Measurements from ENCODE around the gene ZNF570.

Gene ZNF570

GRCh38 chr19:37467608-37468090, 1.5 kb upstream of the ZNF570 start:
- Histone ChIP-seq H3K36me3 (ENCODE audit: low read depth) (peaks cover 31% of the 10 kb centered on the region), H3K4me3 (ENCODE audit: severe bottlenecking) (peak overlapping the region; percentile 73), H3K27ac (ENCODE audit: poor library complexity, severe bottlenecking) (peak overlapping the region; percentile 51), H3K27me3 (ENCODE audit: insufficient read depth, poor library complexity, severe bottlenecking) (no peaks in the 10 kb centered on the region), H3K4me1 (ENCODE audit: insufficient read depth, poor library complexity, severe bottlenecking) (no peaks in the 10 kb centered on the region), H3K9me3 (ENCODE audit: severe bottlenecking) (no peaks in the 10 kb centered on the region)
- ATAC-seq (ENCODE audit: low read depth) (no peak), DNase-seq (ENCODE audit: low spot score) (no peak)
- no peak for TF ChIP-seq CTCF (IDR thresholded peaks at IDR 0.05; ENCODE audit: poor library complexity, severe bottlenecking)

DNA sequence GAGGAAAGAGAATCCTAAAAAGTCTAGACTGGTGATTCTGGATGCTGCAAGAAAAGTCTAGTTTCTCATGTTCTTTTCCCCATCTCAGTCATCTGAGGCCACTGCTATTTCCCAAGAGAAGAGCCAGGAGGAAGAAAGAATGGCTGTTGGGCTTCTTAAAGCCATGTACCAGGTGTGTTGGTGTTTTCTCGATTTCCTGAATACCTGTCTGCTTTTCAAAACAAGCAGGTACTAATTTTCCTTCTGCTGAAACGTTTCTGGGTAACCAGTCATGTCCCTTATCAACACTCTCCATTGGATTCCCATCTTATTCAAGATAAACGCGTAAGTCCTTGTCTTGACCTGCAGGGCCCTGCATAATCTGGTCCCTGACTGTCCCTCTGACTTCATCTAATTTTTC, 1.1 kb downstream of the ZNF570 start:
- H3K36me3 ChIP-seq (ENCODE audit: low read depth), result peaks cover 11% of the 10 kb centered on the region

DNA sequence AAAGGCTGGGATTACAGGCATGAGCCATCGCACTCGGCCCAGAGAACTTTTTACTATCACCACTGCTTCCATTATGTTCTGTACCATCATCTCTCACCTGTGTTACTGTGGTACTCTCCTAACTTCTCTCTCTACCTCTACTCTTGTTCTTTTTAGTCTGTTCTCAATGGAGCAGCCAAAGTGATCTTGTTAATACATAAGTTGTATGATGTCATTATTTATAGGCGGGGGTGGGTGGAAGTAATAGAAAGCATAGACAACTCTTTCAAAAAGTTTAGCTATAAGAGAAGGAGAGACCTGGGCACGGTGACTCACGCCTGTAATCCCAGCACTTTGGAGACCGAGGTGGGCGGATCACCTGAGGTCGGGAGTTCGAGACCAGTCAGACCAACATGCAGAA, 3.0 kb downstream of the ZNF570 start:
- H3K9me3 ChIP-seq (ENCODE audit: severe bottlenecking), result no peaks in the 10 kb centered on the region

More for the DNA sequence above, 1.1 kb downstream of the ZNF570 start:
- no peak for TF ChIP-seq CTCF (IDR thresholded peaks at IDR 0.05; ENCODE audit: poor library complexity, severe bottlenecking)
- Histone ChIP-seq H3K4me1 (ENCODE audit: insufficient read depth, poor library complexity, severe bottlenecking) (no peaks in the 10 kb centered on the region), H3K4me3 (ENCODE audit: severe bottlenecking) (peak overlapping the region; percentile 75), H3K27ac (ENCODE audit: poor library complexity, severe bottlenecking) (no peak overlapping the region), H3K27me3 (ENCODE audit: insufficient read depth, poor library complexity, severe bottlenecking) (no peaks in the 10 kb centered on the region), H3K9me3 (ENCODE audit: severe bottlenecking) (no peaks in the 10 kb centered on the region)
- no peak for ATAC-seq (ENCODE audit: low read depth)
- DNase-seq (ENCODE audit: low spot score), result no peak

GRCh38 chr19:37484406-37485168, 15.4 kb downstream of the ZNF570 start:
- Histone ChIP-seq H3K36me3 (ENCODE audit: low read depth) (peaks cover 29% of the 10 kb centered on the region), H3K4me1 (ENCODE audit: insufficient read depth, poor library complexity, severe bottlenecking) (no peaks in the 10 kb centered on the region)
- no peak for ATAC-seq (ENCODE audit: low read depth)

More for the DNA sequence above, 3.0 kb downstream of the ZNF570 start:
- DNase-seq (ENCODE audit: low spot score) (no peak), ATAC-seq (ENCODE audit: low read depth) (no peak)
- peaks cover 19% of the 10 kb centered on the region for H3K36me3 ChIP-seq (ENCODE audit: low read depth)
- no peaks in the 10 kb centered on the region for H3K4me1 ChIP-seq (ENCODE audit: insufficient read depth, poor library complexity, severe bottlenecking)
- H3K27ac ChIP-seq (ENCODE audit: poor library complexity, severe bottlenecking), result no peak overlapping the region
- no peaks in the 10 kb centered on the region for H3K27me3 ChIP-seq (ENCODE audit: insufficient read depth, poor library complexity, severe bottlenecking)
- no peak overlapping the region for H3K4me3 ChIP-seq (ENCODE audit: severe bottlenecking)
- no peak for TF ChIP-seq CTCF (IDR thresholded peaks at IDR 0.05; ENCODE audit: poor library complexity, severe bottlenecking)

More at GRCh38 chr19:37484406-37485168, 15.4 kb downstream of the ZNF570 start:
- H3K9me3 ChIP-seq (ENCODE audit: severe bottlenecking), result peaks cover 44% of the 10 kb centered on the region
- H3K4me3 ChIP-seq (ENCODE audit: severe bottlenecking), result no peak overlapping the region
- no peak for DNase-seq (ENCODE audit: low spot score)
- TF ChIP-seq CTCF (IDR thresholded peaks at IDR 0.05; ENCODE audit: poor library complexity, severe bottlenecking), result no peak
- H3K27me3 ChIP-seq (ENCODE audit: insufficient read depth, poor library complexity, severe bottlenecking), result no peaks in the 10 kb centered on the region
- no peak overlapping the region for H3K27ac ChIP-seq (ENCODE audit: poor library complexity, severe bottlenecking)
